ENCODE results near the gene ICE2. TPM values are rescaled to one million over a fixed set of nuclear protein-coding genes. Genes with fewer than 3 reads are reported as not detected.

Gene ICE2
- total and polyA plus RNA-seq, 2 experiments from 2014 or later: 64.2 to 64.3 TPM

GRCh38 chr15:60373327-60373726 is 105.6 kb downstream of the ICE2 start:
- no peak overlapping the region for H3K4me3 ChIP-seq
- peaks cover 1% of the 10 kb centered on the region; the same call in 1 of the 3 replicates for H3K36me3 Mint-ChIP-seq (ENCODE audit: low read depth)
- ATAC-seq (no peak), DNase-seq (ENCODE audit: low spot score) (no peak)
- no peaks in the 10 kb centered on the region for H3K9me2 ChIP-seq (ENCODE audit: insufficient read depth)
- TF ChIP-seq POLR2AphosphoS5 (IDR thresholded peaks at IDR 0.05; ENCODE audit: low read depth): no peak
- H3K27me3 ChIP-seq (ENCODE audit: insufficient read depth): no peaks in the 10 kb centered on the region; the same call in 1 of the 2 replicates
- peaks cover 2% of the 10 kb centered on the region for H3K27me3 Mint-ChIP-seq (ENCODE audit: insufficient read depth, low read depth, poor library complexity)
- H3F3A ChIP-seq (replicated peaks; ENCODE audit: low read depth): no peaks in the 10 kb centered on the region
- 0 out of 2 replicates have a peak, but pooled peaks cover 4% of the 10 kb centered on the region for H3K79me2 ChIP-seq (replicated peaks; ENCODE audit: insufficient read depth)
- H3K4me2 ChIP-seq: no peak overlapping the region
- H4K20me1 ChIP-seq (replicated peaks; ENCODE audit: insufficient read depth): peaks cover 4% of the 10 kb centered on the region
- H3K9me3 Mint-ChIP-seq: peaks cover 1% of the 10 kb centered on the region; the same call in 2 of the 3 replicates
- H3K4me1 ChIP-seq (ENCODE audit: insufficient read depth): peaks cover 14% of the 10 kb centered on the region
- H3K27ac Mint-ChIP-seq: 0 out of 2 replicates have a peak overlapping the region, but pooled peaks have one; percentile 36
- H3K27ac ChIP-seq (ENCODE audit: low read depth): no peak overlapping the region
- peaks cover 22% of the 10 kb centered on the region for H3K4me1 Mint-ChIP-seq
- no peaks in the 10 kb centered on the region for H3K36me3 ChIP-seq (ENCODE audit: insufficient read depth)
- H3K4me3 Mint-ChIP-seq: no peak overlapping the region
- no peak overlapping the region for H2AFZ ChIP-seq

- DNase-seq (ENCODE audit: low spot score) (no peak), ATAC-seq (no peak)
- Mint-ChIP-seq H3K27me3 (ENCODE audit: insufficient read depth, low read depth, poor library complexity) (peaks cover 2% of the 10 kb centered on the region), H3K4me3 (no peak overlapping the region), H3K36me3 (ENCODE audit: low read depth) (peaks cover 2% of the 10 kb centered on the region; the same call in 1 of the 3 replicates), H3K27ac (no peak overlapping the region), H3K9me3 (peaks cover 2% of the 10 kb centered on the region; the same call in 2 of the 3 replicates), H3K4me1 (peaks cover 22% of the 10 kb centered on the region)
- no peak overlapping the region for H3K27ac ChIP-seq (ENCODE audit: low read depth)
- 0 out of 2 replicates have a peak, but pooled peaks cover 4% of the 10 kb centered on the region for H3K79me2 ChIP-seq (replicated peaks; ENCODE audit: insufficient read depth)
- H2AFZ ChIP-seq: no peak overlapping the region
- no peaks in the 10 kb centered on the region; the same call in 1 of the 2 replicates for H3K27me3 ChIP-seq (ENCODE audit: insufficient read depth)
- no peaks in the 10 kb centered on the region for H3K9me2 ChIP-seq (ENCODE audit: insufficient read depth)
- H4K20me1 ChIP-seq (replicated peaks; ENCODE audit: insufficient read depth): peaks cover 4% of the 10 kb centered on the region
- no peak overlapping the region for H3K4me3 ChIP-seq
- H3K4me2 ChIP-seq: no peak overlapping the region
- H3F3A ChIP-seq (replicated peaks; ENCODE audit: low read depth): no peaks in the 10 kb centered on the region
- no peaks in the 10 kb centered on the region for H3K36me3 ChIP-seq (ENCODE audit: insufficient read depth)
- H3K4me1 ChIP-seq (ENCODE audit: insufficient read depth): peaks cover 14% of the 10 kb centered on the region
- no peak for TF ChIP-seq NANOG (IDR thresholded peaks at IDR 0.05; ENCODE audit: borderline replicate concordance)
- TF ChIP-seq CREB1 (CRISPR knock-in tag; IDR thresholded peaks at IDR 0.05; ENCODE audit: low read depth): no peak
- TF ChIP-seq REST (IDR thresholded peaks at IDR 0.05; ENCODE audit: unreplicated experiment): no peak
- no peak for TF ChIP-seq EZH2phosphoT487 (IDR thresholded peaks at IDR 0.05; ENCODE audit: unreplicated experiment)
- TF ChIP-seq ZNF462 (CRISPR knock-in tag; IDR thresholded peaks at IDR 0.05): no peak
- no peak for TF ChIP-seq STAT1 (IDR thresholded peaks at IDR 0.05; ENCODE audit: unreplicated experiment)
- no peak for TF ChIP-seq EZH2 (IDR thresholded peaks at IDR 0.05; ENCODE audit: low read depth, unreplicated experiment)
- no peak for TF ChIP-seq CTCF (conservative IDR thresholded peaks at IDR 0.05; ENCODE audit: low read depth in 2 of 2)
- TF ChIP-seq JUNB (IDR thresholded peaks at IDR 0.05; ENCODE audit: unreplicated experiment): no peak
Observed at GRCh38 chr15:60372756-60373155, 106.2 kb downstream of the ICE2 start.

All from GM23338 (cell line).